Measurements from ENCODE around the gene ABHD10.
A peak's percentile ranks its signal among the peaks of the same experiment; 100 is the strongest.

The ABHD10 gene

GRCh38 chr3:111978583-111979433 is at the start of gene ABHD10:
ABHD10 (plus strand) TSS chr3:111979026; CDS start chr3:111979062, 36 bp downstream.
- Histone ChIP-seq H2AFZ (ENCODE audit: low read depth) (peak within 1 kb of the TSS; percentile 84), H3K36me3 (ENCODE audit: insufficient read depth) (no peaks in the 10 kb centered on the region), H3K4me2 (peak within 1 kb of the TSS; percentile 63), H4K20me1 (ENCODE audit: insufficient read depth) (no peaks in the 10 kb centered on the region), H3K79me2 (ENCODE audit: insufficient read depth, low read depth) (peaks cover 28% of the 10 kb centered on the region; the same call in 1 of the 2 replicates), H3K9ac (peak within 1 kb of the TSS; percentile 85), H3K27ac (peak within 1 kb of the TSS; percentile 58), H3K27me3 (ENCODE audit: insufficient read depth, low read depth) (no peaks in the 10 kb centered on the region), H3K4me3 (IDR thresholded peaks at IDR 0.05; ENCODE audit: insufficient read depth, low read depth, low read length) (peak within 1 kb of the TSS; percentile 66), H3K4me1 (ENCODE audit: low read depth, poor library complexity, severe bottlenecking) (peaks cover 15% of the 10 kb centered on the region)
- TF ChIP-seq, protein P1, sequence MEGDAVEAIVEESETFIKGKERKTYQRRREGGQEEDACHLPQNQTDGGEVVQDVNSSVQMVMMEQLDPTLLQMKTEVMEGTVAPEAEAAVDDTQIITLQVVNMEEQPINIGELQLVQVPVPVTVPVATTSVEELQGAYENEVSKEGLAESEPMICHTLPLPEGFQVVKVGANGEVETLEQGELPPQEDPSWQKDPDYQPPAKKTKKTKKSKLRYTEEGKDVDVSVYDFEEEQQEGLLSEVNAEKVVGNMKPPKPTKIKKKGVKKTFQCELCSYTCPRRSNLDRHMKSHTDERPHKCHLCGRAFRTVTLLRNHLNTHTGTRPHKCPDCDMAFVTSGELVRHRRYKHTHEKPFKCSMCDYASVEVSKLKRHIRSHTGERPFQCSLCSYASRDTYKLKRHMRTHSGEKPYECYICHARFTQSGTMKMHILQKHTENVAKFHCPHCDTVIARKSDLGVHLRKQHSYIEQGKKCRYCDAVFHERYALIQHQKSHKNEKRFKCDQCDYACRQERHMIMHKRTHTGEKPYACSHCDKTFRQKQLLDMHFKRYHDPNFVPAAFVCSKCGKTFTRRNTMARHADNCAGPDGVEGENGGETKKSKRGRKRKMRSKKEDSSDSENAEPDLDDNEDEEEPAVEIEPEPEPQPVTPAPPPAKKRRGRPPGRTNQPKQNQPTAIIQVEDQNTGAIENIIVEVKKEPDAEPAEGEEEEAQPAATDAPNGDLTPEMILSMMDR (conservative IDR thresholded peaks at IDR 0.05; ENCODE audit: low read depth, low read length) = no peak

- no peak overlapping the region for H3K4me3 ChIP-seq (IDR thresholded peaks at IDR 0.05; ENCODE audit: insufficient read depth, low read depth, low read length)
- TF ChIP-seq, protein P1 (conservative IDR thresholded peaks at IDR 0.05; ENCODE audit: low read depth, low read length) = no peak
- H3K27ac ChIP-seq = no peak overlapping the region
- H3K27me3 ChIP-seq (ENCODE audit: insufficient read depth, low read depth) = no peaks in the 10 kb centered on the region
- no peak overlapping the region for H3K4me2 ChIP-seq
- H3K79me2 ChIP-seq (ENCODE audit: insufficient read depth, low read depth) = no peaks in the 10 kb centered on the region
- no peaks in the 10 kb centered on the region for H3K36me3 ChIP-seq (ENCODE audit: insufficient read depth)
- H4K20me1 ChIP-seq (ENCODE audit: insufficient read depth) = no peaks in the 10 kb centered on the region
- no peak overlapping the region for H3K9ac ChIP-seq
- H3K4me1 ChIP-seq (ENCODE audit: low read depth, poor library complexity, severe bottlenecking) = peaks cover 7% of the 10 kb centered on the region
- H2AFZ ChIP-seq (ENCODE audit: low read depth) = no peak overlapping the region
Observed at GRCh38 chr3:111929484-111929883, 49.3 kb upstream of the ABHD10 start.

DNA sequence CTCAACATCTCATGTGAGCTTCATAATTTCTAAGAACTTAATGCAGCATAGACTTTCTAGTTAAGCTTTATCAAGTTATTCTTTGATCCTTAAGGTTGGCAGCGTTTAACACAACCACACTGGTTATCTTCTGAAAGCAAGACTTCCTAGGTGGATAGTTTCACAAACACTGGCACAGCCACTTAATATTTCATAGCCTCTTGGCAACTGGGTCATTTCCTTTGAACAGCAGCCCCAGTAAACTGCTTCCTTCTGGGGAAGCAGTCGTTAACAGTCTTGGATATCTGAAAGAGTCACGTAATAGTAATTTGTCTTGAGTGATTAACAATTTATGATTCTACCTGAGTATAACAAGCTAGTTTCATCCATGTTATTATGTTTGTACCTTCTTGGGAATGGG is 45.9 kb upstream of the ABHD10 start:
- Histone ChIP-seq H3K79me2 (ENCODE audit: insufficient read depth, low read depth) (no peaks in the 10 kb centered on the region), H3K27me3 (ENCODE audit: insufficient read depth, low read depth) (no peaks in the 10 kb centered on the region), H3K36me3 (ENCODE audit: insufficient read depth) (no peaks in the 10 kb centered on the region), H3K4me1 (ENCODE audit: low read depth, poor library complexity, severe bottlenecking) (peaks cover 7% of the 10 kb centered on the region), H4K20me1 (ENCODE audit: insufficient read depth) (no peaks in the 10 kb centered on the region), H3K4me2 (no peak overlapping the region), H3K9ac (no peak overlapping the region), H3K4me3 (IDR thresholded peaks at IDR 0.05; ENCODE audit: insufficient read depth, low read depth, low read length) (no peak overlapping the region), H3K27ac (no peak overlapping the region), H2AFZ (ENCODE audit: low read depth) (no peak overlapping the region)
- TF ChIP-seq, protein P1 (conservative IDR thresholded peaks at IDR 0.05; ENCODE audit: low read depth, low read length) = no peak

DNA sequence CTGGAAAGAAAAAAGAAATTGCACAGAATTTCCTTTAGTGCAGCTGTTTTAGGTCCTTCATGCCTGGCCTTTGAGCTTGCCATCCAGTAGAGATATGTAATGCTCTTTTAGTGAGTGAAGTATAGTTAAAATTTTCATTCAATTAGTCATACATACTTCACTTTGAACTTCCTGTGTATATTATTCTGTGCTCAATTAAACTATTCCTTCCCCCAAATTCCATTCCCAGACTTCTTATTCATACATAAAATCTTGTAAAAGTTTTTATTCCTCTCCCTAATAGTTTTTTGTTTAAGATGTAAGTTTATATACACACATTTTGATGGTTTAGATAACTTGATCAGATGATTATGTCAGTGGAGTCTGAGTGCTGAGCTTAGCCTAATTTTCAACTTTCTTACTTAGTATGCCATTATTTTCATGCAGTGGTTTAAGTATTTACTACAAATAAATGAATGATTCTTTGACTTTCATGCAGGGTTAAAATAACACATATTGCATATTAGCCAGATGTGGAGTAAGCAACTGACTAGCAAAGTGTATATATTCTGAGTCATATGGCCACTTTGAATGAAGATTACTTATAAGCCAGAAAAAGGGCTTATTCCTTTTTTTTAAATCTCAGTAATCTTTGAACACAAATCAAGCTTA is 42.5 kb upstream of the ABHD10 start:
- Histone ChIP-seq H3K4me1 (ENCODE audit: low read depth, poor library complexity, severe bottlenecking) (no peaks in the 10 kb centered on the region), H3K9ac (no peak overlapping the region), H3K4me3 (IDR thresholded peaks at IDR 0.05; ENCODE audit: insufficient read depth, low read depth, low read length) (no peak overlapping the region), H4K20me1 (ENCODE audit: insufficient read depth) (no peaks in the 10 kb centered on the region), H3K79me2 (ENCODE audit: insufficient read depth, low read depth) (no peaks in the 10 kb centered on the region), H2AFZ (ENCODE audit: low read depth) (no peak overlapping the region), H3K27me3 (ENCODE audit: insufficient read depth, low read depth) (no peaks in the 10 kb centered on the region), H3K27ac (no peak overlapping the region), H3K36me3 (ENCODE audit: insufficient read depth) (no peaks in the 10 kb centered on the region), H3K4me2 (no peak overlapping the region)
- TF ChIP-seq, protein P1 (conservative IDR thresholded peaks at IDR 0.05; ENCODE audit: low read depth, low read length) = no peak

Data from KMS-11 (cell line).